Ovary (tissue), 3 donors: ENCODE data around the gene LDB2.

Experiments used
- CTCF ChIP-seq, 3 donors: fragments of 450-650 bp in 2 of 3; fragments of 200-600 bp in 1 of 3; IDR thresholded peaks; one replicate each; pipeline versions ENCODE4 v1.5.1 to v1.8.0; 2016 to 2022; ENCODE audit warnings: antibody characterized with exemption in 3 of 3, mild to moderate bottlenecking in 1 of 3
- POLR2A ChIP-seq: fragments of 450-650 bp; IDR thresholded peaks from one replicate; pipeline ENCODE4 v1.6.1; 2017; ENCODE audit warnings: antibody characterized with exemption, mild to moderate bottlenecking, moderate library complexity
- donor health status: DM: no; HTN: no; CAD: no.

GRCh38 chr4:16817286-16817685 lies 81.2 kb downstream of the LDB2 start:
- TF ChIP-seq CTCF (IDR thresholded peaks at IDR 0.05) (no peak), POLR2A (no peak)
